Cerebellar cortex (tissue), 1 donor: ENCODE data around the gene SPAAR.
"Not testable (repeated sequence)": the region's sequence is repeated elsewhere in the genome, so short reads cannot be mapped to it uniquely, and the experiment has no call there.

ENCODE experiments used
- DNase-seq: peaks from one replicate; pipeline ENCODE4 v3.0.0-alpha.2; 2015; ENCODE audit warnings: low spot score

The SPAAR gene

DNA sequence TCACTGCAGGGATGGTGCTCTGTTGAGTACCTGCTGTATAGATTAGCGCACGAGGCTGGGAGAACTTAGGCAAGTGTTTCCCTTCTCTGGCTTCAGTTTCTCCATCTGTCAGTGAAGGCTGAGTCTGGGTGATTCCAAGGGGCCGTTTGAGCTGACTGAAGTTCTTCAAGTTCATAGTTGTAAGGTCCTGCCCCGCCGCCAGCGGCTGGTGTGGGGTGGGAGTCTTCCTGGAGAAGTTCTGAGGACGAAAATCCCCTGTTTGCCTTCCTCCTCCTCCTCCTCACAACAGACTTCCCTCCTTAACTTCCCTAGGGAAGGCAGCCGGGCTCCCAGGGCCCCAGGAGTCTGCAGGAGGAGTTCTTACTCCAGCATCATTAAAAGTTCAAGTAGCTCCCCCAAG is 5.0 kb upstream of the SPAAR start:
- DNase-seq, result no peak

DNA sequence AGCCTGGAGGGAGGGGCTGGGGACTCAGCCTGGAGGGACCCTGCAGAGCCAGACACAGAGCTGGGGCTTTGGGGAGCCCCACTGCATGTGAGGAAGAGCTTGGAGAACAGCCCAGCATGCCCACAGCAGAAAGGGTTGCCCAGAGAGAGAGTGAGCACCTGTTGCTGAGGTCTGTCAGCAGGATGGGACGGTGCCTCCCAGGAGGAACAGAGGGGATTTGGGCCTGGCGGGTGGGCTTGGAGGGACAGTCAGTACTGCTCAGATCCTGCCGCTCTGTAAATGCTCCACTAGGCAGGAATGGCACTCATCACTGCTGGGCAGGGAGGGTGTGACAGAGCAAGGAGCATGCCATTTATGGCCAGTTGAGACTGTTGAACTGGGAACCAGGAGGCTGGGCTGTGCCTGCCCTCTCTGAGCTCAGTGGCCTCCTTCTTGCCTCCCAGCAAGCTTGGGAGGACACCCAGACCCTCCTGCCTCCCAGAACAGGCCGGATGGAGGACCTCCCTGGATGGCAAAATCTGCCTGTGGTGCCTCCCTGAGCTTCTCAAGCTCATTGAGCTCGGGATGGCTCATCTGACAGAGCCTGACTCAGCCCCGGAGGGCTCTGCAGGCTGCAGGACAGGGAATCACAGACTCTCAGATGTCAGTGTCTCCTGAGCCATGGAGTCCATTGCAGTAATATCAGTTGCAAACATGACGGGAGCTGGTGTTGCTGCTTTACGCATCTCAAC is 4.1 kb upstream of the SPAAR start:
- no peak for DNase-seq

DNA sequence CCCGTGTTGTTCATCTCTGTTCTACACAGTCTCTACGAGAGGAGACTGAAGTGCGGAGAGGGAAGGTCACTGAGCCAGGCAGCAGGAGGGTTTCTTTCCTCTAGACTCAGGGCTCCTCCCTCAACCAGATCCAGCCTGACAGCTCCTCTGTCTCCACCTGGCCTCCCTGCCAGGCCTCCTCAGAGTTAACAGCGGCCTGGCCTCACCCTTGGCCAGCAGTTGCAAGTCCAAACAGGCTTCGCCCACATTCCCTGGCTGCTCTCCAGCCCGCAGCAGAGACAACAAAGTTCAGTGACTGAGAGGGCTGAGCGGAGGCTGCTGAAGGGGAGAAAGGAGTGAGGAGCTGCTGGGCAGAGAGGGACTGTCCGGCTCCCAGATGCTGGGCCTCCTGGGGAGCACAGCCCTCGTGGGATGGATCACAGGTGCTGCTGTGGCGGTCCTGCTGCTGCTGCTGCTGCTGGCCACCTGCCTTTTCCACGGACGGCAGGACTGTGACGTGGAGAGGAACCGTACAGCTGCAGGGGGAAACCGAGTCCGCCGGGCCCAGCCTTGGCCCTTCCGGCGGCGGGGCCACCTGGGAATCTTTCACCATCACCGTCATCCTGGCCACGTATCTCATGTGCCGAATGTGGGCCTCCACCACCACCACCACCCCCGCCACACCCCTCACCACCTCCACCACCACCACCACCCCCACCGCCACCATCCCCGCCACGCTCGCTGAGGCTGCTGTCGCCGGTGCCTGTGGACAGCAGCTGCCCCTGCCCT is 3.2 kb upstream of the SPAAR start, which contains the start of gene HRCT1:
Gene HRCT1, plus strand, starts transcription at position 291 of the 768 bp plus-strand sequence. Its CDS starts 86 bp downstream, at position 377.
- peak; percentile 43 for DNase-seq

DNA sequence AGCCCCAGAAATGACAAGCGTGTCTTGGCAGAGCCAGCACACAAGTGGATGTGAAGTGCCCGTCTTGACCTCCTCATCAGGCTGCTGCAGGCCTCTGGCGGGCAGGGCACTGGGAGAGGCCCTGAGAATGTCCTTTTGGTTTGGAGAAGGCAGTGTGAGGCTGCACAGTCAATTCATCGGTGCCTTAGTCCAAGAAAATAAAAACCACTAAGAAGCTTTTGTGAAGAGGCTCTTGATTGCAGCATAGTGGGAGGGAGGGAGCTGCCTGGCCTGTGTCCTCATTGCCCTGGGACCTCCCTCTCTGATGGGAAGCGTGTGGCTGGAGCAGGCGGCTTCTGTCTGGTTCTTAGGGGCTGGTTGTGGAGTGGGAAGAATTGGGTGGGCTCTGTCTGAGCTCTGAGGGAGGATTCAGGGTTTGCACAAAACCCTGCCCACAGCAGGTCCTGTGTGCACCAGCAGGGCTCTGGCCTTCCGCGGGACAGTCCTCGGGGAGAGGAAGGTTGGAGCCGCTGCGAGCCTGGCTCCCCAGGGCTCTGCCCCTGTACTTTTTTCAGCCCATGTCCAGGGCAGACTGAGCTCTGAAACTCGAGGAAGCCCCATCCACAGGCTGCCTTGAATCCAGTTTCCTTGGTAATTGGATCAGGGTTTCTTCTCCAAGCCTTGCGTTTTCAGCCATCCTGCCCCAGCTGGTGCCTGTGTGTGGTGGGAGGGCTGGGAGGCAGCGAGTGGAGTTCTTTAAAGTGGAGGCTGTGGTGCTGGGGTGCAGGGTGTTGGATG is 2.2 kb upstream of the SPAAR start:
- DNase-seq, result peak; percentile 35

DNA sequence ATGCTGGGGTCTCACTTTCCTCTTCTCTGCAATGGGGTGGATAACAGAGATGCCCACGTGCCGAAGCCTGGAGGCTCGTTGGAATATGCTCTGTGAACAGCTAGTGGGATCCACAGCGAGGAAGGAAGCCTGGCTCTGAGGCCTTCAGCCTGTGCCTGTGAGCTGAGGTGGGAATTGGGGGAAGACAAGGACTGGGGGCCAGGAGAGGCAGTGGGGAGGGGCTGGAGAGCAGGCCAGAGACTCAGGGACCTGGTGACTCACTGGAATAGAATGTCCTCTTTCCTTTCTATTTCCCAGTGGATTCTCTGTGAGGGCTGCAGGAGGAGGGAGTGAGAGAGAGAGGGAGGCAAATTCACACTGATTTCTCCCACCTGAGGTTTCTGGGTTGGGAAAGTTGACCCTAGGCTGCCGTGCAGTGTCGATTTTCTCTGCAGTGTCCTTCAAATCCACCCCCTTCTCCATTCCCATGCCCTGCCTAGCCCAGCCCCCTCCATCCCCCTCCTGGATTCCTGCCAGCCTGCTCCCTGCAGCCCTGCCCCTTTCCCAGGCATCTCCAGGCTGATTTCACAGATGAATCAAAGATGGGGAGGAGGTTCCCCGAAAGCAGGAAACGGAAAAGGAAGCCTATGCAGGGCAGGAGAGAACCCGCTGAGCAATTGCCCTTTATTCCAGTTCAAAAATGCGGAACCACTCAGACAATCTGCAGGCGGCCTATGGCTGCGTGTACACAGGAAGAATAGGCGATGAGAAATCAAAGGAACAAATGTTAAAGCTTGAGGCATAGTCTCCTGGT is 1.4 kb upstream of the SPAAR start:
- peak; percentile 74 for DNase-seq

DNA sequence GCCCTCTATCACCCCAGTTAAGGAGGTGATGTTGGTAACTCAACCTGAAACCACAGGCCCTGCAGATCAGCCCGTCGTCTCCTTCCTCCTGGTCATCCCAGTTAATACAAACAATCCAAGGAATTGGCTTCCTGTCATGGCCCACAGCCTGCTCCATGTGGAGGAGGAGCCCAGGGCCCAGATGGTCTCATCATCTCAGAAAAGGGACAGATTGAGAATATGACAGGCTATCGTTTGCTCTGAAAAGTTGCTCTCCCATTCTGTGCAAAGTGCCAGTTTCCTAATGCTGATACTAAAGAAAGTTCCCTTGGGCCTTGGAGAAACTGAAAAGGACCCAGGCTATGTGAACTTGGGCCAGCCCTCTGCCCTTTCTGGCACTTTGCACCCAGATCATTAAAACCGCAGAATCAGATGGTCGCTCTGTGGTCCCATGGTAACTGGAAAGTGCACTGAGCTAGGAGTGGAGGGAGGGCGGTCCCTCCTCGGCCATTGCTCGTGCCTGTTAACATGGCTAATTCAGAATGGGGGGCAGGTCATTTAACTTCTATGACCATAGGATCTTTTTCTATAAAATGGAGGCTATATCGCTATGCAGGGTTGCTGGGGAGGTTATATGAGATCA is 675 bp upstream of the SPAAR start:
- DNase-seq, result peak; percentile 94

DNA sequence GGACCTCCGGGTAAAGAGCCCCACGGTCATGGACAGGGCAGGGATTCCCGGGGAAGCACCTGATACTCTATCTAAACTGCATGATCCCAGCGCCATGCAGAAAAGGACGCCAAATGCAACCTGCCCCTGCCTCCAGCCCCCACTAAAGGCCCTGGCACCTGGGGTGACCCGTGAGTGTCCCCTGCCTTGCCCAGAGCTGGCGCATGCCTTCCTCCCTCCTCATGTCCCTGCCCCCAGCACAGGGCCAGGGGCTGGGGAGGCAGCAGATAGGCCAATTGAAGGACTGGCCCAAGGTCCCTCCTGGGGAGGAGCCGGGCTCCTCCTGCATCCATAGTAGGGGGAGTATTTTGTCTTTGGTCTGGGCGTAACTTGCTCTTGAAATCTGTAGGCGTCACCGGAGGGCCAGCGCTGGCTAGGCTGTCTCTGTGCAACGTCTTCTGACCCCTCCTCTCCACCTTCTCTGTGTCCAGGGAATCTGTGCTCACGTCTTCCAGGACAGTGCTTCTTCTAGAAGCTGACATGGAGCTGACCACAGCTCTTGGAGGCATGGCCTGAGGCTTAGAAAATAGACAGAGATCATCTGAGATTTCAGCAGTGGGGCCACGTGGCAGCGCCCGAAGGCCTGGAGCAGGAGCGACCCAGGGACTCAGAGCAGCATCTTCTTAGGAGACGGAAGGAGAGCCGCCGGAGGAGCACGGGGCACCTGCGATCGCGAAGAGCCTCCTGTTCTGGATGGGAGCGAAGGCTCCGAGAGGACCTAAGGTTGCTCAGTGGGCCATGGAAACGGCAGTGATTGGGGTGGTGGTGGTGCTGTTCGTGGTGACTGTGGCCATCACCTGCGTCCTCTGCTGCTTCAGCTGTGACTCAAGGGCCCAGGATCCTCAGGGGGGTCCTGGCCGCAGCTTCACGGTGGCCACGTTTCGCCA is 660 bp downstream of the SPAAR start:
- no peak for DNase-seq

DNA sequence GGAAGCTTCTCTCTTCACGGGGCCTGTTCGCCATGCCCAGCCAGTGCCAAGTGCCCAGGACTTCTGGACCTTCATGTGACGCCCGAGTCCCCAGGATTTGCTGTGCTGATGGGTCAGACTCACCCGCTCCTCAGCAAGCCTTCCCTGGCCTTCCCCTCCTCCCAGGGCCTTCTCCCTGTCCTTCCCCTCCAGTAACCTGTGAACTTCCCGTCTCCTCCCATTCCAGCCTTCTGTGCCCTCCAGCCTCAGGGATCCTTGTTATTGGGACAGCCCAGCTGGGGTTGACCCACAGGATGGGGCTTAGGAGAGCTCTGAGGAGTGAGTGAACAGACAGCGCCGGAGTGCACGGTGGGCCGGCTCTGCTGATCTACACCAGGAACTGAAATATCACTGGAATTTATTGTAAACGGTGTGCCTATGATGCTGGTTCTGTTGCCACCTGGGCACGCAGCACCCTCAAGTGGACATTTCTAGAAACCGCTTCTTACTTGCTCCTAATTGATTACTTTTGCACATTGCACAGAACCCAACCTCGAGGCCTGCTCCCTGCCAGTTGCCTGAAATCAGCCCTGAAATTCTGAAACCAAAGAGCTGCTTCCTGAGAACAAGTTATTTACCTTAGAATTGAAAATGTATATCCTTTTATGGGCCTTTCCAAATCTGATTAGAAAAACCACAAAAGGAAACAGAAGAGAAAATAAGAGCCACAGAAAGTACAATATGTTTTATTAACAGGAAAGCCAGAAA is 1.5 kb downstream of the SPAAR start:
- DNase-seq, result peak; percentile 59

DNA sequence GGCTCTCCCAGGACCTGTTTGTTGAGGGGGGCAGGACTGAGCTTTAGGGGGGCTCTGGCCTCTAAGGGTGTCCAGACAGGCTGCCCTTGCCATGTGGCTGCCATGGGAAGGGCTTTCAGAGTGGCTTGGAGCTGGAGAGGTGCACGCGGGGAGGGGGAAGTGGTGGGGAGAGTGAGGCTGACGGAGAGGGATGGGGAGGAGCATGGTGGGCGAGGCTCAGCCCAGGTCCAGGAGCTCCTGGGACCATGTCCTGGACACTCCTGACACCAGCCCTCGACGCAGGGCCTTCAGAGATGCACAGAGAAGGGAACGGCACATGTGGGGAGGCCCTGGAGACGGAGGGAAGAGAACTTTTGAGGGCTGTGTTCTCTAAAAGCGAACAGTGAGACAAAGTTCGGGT is 2.4 kb downstream of the SPAAR start:
- no peak for DNase-seq

DNA sequence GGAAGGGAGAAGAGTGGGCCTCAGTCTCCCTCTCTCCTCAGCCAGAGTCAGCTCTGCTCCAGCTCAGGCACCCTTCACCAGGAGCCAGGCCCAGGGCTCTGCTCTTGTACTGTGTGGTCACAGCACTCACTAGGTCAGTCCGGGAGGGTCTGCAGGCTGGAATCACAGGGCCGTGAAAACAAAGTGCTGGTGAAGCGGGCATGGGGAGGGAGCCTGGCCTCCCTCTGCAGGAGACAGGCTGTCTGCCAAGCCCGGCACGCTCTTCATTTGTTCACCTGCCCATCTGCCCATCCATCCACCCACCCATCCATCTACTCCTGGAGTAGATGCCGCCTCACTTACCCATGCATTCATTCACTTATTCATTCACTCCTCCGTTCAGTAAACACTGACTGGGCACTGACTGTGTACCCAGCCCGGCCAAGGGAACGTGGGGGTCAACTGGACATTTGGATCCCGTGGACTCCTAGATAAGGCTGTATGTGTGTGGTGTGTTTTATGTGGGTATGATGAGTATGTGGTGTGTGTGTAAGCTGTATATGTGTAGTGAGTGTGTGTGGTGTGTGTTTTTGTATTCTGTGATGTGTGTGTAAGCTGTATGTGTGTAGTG is 3.6 kb downstream of the SPAAR start:
- DNase-seq, result no peak

DNA sequence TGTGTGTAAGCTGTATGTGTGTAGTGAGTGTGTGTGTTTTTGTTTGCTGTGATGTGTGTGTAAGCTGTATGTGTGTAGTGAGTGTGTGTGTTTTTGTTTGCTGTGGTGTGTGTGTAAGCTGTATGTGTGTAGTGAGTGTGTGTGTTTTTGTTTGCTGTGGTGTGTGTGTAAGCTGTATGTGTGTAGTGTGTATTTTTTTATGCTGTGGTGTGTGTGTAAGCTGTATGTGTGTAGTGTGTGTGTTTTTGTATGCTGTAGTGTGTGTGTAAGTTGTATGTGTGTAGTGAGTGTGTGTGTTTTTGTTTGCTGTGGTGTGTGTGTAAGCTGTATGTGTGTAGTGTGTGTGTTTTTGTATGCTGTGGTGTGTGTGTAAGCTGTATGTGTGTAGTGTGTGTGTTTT is 4.1 kb downstream of the SPAAR start:
- DNase-seq, result not testable (repeated sequence)

DNA sequence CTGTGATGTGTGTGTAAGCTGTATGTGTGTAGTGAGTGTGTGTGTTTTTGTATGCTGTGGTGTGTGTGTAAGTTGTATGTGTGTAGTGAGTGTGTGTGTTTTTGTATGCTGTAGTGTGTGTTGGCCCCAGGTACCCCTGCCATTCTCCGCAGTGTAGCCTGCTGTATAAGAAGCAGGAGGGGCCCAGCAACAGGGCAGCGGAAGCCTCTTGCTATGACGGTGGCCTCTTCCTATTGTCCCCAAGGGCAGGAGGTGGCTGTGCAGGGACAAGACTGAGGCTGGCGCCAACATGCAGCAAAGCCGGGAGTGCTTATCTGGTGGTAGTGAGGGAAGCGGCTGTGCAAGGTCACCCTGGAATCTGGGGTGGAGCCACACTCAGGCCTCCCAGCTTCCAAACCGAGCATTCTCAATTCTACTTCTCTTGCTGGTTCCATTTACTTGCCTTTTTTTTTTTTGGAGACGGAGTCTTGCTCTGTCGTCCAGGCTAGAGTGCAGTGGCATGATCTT is 5.1 kb downstream of the SPAAR start:
- DNase-seq, result peak; percentile 33

DNA sequence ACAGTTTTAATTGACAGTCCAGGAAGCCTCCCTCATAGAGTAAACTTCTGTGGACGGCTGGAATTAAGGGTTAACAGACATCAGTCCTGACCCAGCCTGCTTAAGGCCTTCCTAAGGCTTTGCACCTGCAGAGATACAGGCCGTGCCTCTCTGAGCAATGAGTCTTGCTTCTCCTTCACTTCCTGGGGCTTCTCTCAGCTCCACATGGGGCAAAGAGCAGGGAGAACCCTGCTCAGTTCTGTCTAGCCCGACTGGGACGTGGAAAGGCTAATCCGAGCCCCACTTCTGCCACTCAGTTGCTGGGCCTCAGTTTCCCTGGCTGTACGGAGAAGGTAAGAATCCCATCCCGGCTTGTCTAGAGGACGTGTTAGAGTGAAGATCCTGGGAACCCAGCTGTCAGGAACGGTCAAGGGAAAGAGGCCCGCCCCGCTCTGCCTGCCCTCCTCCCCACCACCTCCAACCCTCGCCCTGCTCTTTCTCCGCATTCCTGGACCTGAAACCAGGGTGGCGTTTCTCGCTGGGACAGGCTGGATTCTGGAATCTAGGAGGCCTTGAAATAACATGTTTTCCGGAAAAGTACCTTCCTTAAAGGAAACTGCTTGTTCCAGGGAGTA is 6.5 kb downstream of the SPAAR start:
- no peak for DNase-seq

DNA sequence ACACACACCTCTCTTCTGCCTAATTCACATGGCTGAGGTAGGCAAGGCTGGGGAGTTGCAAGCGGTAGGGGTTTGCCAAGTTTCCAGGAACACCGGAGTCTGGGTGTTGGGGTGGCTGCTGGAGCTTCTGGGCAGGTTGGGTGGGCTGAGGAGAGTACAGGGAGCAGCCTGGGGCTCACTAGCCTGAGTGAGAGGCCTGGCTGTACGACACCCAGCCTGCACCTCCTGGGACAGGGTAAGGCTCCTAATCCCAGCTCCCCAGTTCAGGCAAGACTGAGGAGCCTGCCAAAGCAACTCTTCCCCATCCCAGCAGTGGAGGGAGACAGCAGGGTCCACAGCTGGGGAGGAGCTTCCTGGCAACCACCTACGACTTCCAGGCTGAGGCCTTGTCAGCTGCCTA is 8.0 kb downstream of the SPAAR start:
- no peak for DNase-seq

DNA sequence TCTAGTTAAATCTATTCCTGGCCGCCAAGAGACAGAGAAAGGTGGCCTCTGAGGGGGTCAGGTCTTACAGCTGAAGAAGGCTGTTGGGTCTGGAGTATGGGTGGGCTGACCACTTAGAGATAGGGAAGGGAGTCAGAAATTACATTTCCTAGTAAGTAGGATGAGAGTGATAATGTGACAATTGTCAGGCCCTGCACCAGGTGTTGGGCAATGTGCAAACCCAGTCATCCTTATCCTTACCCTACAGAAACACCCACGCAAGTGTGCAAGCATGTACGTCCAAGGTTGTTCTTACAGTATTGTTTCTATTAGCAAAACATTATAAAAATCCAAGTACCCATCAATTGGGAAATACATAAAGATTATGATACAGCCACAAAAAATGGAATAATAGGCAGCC is 9.5 kb downstream of the SPAAR start:
- no peak for DNase-seq

DNA sequence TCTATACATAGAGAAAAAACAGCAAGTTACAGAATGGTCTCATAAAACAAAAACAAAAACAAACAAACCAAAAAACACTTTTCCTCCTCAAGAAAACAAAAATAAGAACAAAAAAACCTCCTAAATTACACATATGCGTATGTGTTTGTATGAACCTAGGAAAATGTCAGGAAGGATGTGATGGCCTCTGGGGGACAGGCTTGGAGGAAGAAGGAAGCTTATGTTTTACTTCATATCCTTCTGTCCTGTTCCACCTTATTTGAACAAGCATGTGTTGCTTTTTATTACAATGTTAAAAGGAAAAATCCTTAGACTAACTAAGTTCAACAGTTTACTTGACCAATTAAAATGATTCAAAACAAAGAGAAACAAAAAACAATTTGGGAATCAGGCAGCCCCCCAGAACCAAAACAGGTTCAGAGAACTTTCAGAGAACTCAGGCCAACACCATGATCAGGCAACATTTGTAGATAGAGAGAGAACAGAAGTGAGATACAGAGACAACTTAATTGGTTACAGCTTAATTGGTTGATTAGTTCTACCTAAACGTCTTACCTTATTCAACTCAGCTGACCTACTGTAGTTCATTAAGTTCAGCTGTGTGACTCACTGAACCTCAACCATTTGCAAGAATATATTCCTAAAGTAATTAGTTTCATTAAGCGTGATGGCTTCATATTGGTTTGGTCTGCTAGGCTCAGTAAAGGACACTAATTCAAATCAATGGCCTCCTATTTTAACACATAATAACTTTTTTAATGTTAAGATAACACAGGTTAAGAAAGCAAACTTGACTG is 10.1 kb downstream of the SPAAR start:
- DNase-seq, result no peak

DNA sequence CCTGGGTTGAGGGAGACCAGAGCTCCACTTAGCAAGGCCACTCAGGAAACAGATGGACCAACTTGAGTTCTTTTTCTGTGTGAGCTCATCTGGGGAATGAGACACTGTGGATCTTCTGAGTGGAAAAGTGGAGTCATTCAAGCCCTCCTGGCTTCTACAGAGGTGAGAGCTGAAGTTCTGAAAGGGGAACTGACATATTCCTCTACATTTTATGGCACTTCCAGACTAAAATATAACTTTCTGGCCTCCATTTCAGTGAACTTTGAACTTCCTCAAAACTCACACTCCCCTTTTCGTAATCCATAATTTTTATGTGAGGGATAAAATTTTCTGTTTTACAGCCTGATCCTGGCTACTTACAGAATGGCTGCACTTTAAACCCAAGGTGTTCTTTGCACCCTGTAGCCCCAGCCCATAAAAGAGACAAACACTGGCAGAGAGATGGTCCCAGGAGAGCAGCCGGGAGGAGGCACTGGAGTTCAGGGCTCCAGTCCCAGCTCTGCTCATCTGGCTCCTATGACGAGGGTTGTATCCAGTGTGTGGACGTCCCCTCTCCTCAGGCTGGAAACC is 10.8 kb downstream of the SPAAR start:
- DNase-seq, result no peak
